ENCODE measurements around the gene SLC9A9. TPM values are rescaled to one million over a fixed set of nuclear protein-coding genes. Genes with fewer than 3 reads are reported as not detected.

SLC9A9 gene
- polyA plus RNA-seq, 1 experiment = 13.4 TPM

- Histone ChIP-seq H3K9me3 (ENCODE audit: control insufficient read depth, insufficient read depth, low read length) (no peaks in the 10 kb centered on the region; the same call in 1 of the 2 replicates), H3K27me3 (ENCODE audit: control insufficient read depth, insufficient read depth, low read length) (no peaks in the 10 kb centered on the region), H3K4me3 (ENCODE audit: low read depth, low read length) (no peak overlapping the region), H3K27ac (ENCODE audit: low read depth, low read length) (no peak overlapping the region)
- CTCF ChIA-PET = no interaction called here
- POLR2A ChIA-PET = no interaction called here
- no peak for TF ChIP-seq CTCF (IDR thresholded peaks at IDR 0.05; ENCODE audit: low read depth, low read length)
- DNase-seq (ENCODE audit: low read depth, low spot score) = no peak
Measured at GRCh38 chr3:143595456-143596077, 252.7 kb downstream of the SLC9A9 start.

GRCh38 chr3:143594206-143594605 lies 254.1 kb downstream of the SLC9A9 start:
- no peaks in the 10 kb centered on the region for H3K27me3 ChIP-seq (ENCODE audit: control insufficient read depth, insufficient read depth, low read length)
- no peak for DNase-seq (ENCODE audit: low read depth, low spot score)
- ChIA-PET CTCF (no interaction called here), POLR2A (no interaction called here)
- no peak overlapping the region for H3K4me3 ChIP-seq (ENCODE audit: low read depth, low read length)
- no peak for TF ChIP-seq CTCF (IDR thresholded peaks at IDR 0.05; ENCODE audit: low read depth, low read length)
- no peaks in the 10 kb centered on the region; the same call in 1 of the 2 replicates for H3K9me3 ChIP-seq (ENCODE audit: control insufficient read depth, insufficient read depth, low read length)
- no peak overlapping the region for H3K27ac ChIP-seq (ENCODE audit: low read depth, low read length)

- H3K9me3 ChIP-seq (ENCODE audit: control insufficient read depth, insufficient read depth, low read length) = no peaks in the 10 kb centered on the region
- H3K27ac ChIP-seq (ENCODE audit: low read depth, low read length) = no peak overlapping the region
- ChIA-PET POLR2A (no interaction called here), CTCF (no interaction called here)
- no peaks in the 10 kb centered on the region for H3K27me3 ChIP-seq (ENCODE audit: control insufficient read depth, insufficient read depth, low read length)
- DNase-seq (ENCODE audit: low read depth, low spot score) = no peak
- no peak overlapping the region for H3K4me3 ChIP-seq (ENCODE audit: low read depth, low read length)
- TF ChIP-seq CTCF (IDR thresholded peaks at IDR 0.05; ENCODE audit: low read depth, low read length) = no peak
Measured at GRCh38 chr3:143590660-143591059, 257.6 kb downstream of the SLC9A9 start.

- no peak for TF ChIP-seq CTCF (IDR thresholded peaks at IDR 0.05; ENCODE audit: low read depth, low read length)
- Histone ChIP-seq H3K27ac (ENCODE audit: low read depth, low read length) (no peak overlapping the region), H3K4me3 (ENCODE audit: low read depth, low read length) (no peak overlapping the region), H3K9me3 (ENCODE audit: control insufficient read depth, insufficient read depth, low read length) (no peaks in the 10 kb centered on the region), H3K27me3 (ENCODE audit: control insufficient read depth, insufficient read depth, low read length) (no peaks in the 10 kb centered on the region)
- POLR2A ChIA-PET = no interaction called here
- CTCF ChIA-PET = no interaction called here
- no peak for DNase-seq (ENCODE audit: low read depth, low spot score)
Measured at GRCh38 chr3:143586576-143586975, 261.7 kb downstream of the SLC9A9 start.

- H3K4me3 ChIP-seq (ENCODE audit: low read depth, low read length) = no peak overlapping the region
- CTCF ChIA-PET = no interaction called here
- H3K27me3 ChIP-seq (ENCODE audit: control insufficient read depth, insufficient read depth, low read length) = no peaks in the 10 kb centered on the region
- DNase-seq (ENCODE audit: low read depth, low spot score) = no peak
- no peak overlapping the region for H3K27ac ChIP-seq (ENCODE audit: low read depth, low read length)
- TF ChIP-seq CTCF (IDR thresholded peaks at IDR 0.05; ENCODE audit: low read depth, low read length) = no peak
- H3K9me3 ChIP-seq (ENCODE audit: control insufficient read depth, insufficient read depth, low read length) = no peaks in the 10 kb centered on the region
- POLR2A ChIA-PET = no interaction called here
Measured at GRCh38 chr3:143585720-143586456, 262.4 kb downstream of the SLC9A9 start.

Data from AG04450 (cell line).